ENCODE data around the gene TLR5.

Gene TLR5

DNA sequence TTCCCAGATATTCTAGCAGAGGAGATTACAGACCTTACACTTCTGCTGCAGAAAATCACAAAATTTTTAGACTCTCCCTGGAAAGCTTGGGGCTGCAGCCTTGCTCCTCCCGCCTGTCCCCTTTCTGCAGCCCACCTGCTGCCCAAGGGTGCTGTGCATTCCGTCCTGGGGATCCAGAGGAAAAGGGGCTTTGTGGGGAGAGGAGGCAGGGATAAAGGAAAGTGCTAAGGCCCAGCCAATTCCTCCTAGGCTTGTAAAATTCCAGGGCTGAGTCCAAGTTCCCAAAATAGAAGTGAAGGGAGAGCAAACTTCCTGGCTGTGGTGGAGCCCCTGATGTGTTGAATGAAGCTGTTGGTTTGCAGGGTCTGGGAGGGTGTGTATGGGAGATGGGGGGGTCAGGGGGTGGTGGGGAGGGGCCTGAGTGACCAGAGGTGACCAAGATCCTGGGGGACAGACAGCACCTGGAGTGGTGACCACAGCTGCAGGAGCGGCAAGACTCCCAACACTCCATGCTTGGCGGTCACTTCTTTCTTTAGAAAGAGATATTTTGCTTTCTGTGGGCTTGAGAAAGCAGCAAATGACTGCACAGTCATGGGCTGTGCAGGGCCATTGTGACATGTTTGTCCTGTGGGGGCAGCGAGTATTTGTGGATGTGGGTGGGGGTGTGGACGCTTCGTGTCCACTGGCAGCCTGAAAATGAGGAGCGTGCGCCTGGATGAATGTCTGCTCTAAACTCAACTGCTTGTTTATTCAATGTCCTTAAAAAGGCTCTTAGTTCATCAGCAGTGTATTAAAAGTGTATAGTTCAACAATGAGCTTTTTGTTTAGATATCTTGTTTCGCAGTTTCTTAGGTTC lies 68.4 kb downstream of the TLR5 start:
- ATAC-seq = no peak
- Mint-ChIP-seq H3K4me1 (no peaks in the 10 kb centered on the region), H3K4me3 (no peak overlapping the region), H3K27me3 (peaks cover 28% of the 10 kb centered on the region), H3K27ac (no peak overlapping the region), H3K36me3 (no peaks in the 10 kb centered on the region), H3K9me3 (no peaks in the 10 kb centered on the region)

DNA sequence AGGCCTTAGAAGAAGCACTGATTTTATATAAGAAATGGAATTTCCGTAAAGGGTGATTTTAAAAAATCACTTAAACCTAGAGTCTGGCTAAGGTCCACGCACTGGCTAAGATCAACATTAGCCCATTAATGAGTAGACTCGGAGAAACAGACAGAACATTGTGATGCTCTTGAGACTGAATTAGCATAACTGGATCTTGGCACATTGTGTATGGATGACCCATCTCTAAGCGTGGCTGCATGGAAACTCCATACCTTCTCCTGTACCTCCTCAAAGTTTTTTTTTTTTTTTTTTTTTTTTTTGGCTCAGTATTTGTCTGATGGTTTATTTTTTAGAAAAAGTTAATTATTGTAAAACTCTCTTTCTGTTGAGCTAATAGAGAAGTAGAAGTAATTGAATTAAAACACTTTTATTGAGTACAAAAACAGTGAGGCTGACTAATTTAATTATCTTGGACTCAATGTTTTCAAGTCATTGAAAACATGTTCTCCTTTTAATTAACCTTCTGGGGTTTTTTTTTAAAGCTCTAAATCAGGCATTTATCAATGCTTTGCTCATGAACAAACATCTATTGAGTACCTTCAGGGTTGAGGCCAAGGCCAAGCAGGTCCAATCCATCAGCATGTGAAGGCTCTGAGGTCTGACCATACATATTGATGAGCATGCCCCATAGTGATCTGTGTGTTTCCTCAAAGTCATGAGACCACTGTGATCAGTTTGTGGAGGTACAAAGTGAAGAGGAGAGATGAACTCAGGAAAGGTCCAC lies 74.0 kb downstream of the TLR5 start:
- Mint-ChIP-seq H3K9me3 (no peaks in the 10 kb centered on the region), H3K36me3 (no peaks in the 10 kb centered on the region), H3K4me1 (no peaks in the 10 kb centered on the region), H3K27ac (no peak overlapping the region), H3K4me3 (no peak overlapping the region), H3K27me3 (peaks cover under 1% of the 10 kb centered on the region)
- ATAC-seq = no peak

DNA sequence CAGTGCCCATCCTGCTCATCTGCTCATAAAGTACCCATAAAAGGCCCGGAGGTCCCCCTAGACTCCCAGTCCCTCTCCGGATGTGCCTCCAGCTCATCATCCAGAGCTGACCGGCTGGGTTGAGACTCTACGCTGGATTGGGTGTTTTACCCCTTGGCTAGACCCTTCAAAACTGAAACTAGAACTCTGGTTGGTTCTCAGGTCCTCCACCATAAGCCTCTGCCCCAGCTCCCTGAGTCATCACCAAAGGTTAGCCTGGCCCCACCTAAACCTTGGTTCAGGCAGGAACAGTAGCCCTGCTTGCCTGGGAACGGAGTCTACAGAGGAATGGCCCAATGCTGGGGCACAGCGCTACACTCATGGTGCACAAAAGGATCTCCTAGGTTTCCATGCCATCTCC lies 75.1 kb downstream of the TLR5 start:
- H3K4me1 Mint-ChIP-seq = no peaks in the 10 kb centered on the region
- no peak for ATAC-seq
- H3K4me3 Mint-ChIP-seq = no peak overlapping the region
- H3K27ac Mint-ChIP-seq = no peak overlapping the region
- no peaks in the 10 kb centered on the region for H3K27me3 Mint-ChIP-seq
- no peaks in the 10 kb centered on the region for H3K36me3 Mint-ChIP-seq
- no peaks in the 10 kb centered on the region for H3K9me3 Mint-ChIP-seq

DNA sequence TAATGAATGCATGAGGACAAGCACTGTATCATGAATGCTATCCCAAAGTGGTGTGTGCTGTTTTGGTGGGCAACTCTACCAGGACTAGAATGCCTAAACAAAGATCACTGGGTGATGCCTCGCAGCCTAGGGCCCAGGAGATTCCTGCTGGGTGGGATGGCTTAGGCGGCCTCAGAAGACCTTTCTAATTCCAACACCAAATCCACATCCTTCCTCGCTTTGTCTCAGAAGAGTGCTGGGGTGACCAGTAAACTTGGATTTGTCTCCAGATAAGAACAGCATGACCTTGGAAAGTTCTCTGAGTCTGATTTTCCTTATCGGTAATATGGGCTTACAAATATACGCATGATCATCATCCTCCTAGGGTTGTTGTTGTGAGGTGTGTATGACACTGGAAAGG lies 76.6 kb downstream of the TLR5 start:
- Mint-ChIP-seq H3K4me1 (no peaks in the 10 kb centered on the region), H3K27me3 (no peaks in the 10 kb centered on the region), H3K9me3 (no peaks in the 10 kb centered on the region), H3K27ac (no peak overlapping the region), H3K36me3 (no peaks in the 10 kb centered on the region), H3K4me3 (no peak overlapping the region)
- ATAC-seq = no peak

DNA sequence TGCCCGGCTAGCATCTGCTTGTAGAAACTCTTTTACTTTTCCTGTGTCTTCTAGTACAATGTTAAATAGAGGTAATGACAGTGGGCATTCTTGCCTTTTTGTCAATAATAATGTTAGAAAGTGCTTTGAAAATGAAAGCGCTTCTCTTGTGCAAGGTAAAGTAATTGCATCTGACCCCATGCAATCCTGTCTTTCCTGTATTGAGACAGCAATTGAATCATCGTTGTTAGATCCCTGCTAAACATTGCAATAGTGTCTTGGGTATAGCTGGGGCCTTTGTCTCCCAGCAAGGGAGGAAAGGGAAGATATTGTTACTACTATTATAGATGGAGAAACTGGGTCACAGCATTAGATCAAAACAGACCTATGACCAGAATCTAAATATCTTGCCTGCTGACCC lies 80.9 kb downstream of the TLR5 start:
- Mint-ChIP-seq H3K4me1 (peaks cover 9% of the 10 kb centered on the region), H3K36me3 (no peaks in the 10 kb centered on the region), H3K4me3 (no peak overlapping the region), H3K27me3 (no peaks in the 10 kb centered on the region), H3K27ac (no peak overlapping the region), H3K9me3 (no peaks in the 10 kb centered on the region)
- no peak for ATAC-seq

DNA sequence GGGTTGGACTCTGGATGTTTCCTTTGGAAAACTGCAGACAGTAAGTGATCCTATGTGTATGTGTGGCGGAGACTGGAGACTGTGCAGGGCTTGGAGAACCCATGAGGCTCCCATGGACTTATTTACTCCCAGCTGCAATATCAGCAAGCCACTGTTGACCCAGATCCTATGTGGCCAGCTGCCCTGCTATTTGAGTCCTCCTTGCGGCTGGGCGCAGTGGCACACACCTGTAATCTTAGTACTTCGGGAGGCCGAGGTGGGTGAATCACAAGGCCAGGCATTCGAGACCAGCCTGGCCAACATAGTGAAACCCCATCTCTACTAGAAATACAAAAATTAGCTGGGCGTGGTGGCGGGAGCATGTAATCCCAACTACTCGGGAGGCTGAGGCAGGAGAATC lies 83.5 kb downstream of the TLR5 start:
- no peak for ATAC-seq
- Mint-ChIP-seq H3K36me3 (no peaks in the 10 kb centered on the region), H3K27ac (no peak overlapping the region), H3K9me3 (no peaks in the 10 kb centered on the region), H3K4me3 (no peak overlapping the region), H3K4me1 (peaks cover 9% of the 10 kb centered on the region), H3K27me3 (no peaks in the 10 kb centered on the region)
